IMR-90 (cell line): ENCODE results near the gene TSPAN32. TPM values are rescaled to one million over a fixed set of nuclear protein-coding genes. Genes with fewer than 3 reads are reported as not detected.

Experiments used
- ATAC-seq: fragments of 200-7000 bp; cut with Tn5 transposase; 2 replicates; pipeline ENCODE4 v1.9.1; 2020; ENCODE audit warnings: low read depth, mild to moderate bottlenecking, moderate library complexity
- BruUV-seq: library from RNA; stranded (reverse); fragments of 400-500 nt; replicated peaks from 2 replicates; lab custom pipeline; 2021; lab: Mats Ljungman, UMichigan
- CTCF ChIA-PET: fragments of 300-600 bp; formaldehyde crosslinking; extraction: SDS; loops from one replicate; lab custom pipeline; 2021; ENCODE audit warnings: antibody characterized with exemption; lab: Yijun Ruan, JAX
- POLR2A ChIA-PET: fragments of 300-600 bp; sonication (Branson Sonifier 250); formaldehyde crosslinking; loops from one replicate; lab custom pipeline; 2022; ENCODE audit warnings: antibody characterized with exemption; ENCODE audit not compliant: unreplicated experiment; lab: Charles Lee
- DNase-seq: peaks from one replicate; pipeline ENCODE4 v3.0.0; 2013
- H2AFZ ChIP-seq: replicated peaks from 2 replicates; pipeline ENCODE3; 2013; ENCODE audit warnings: low read length, mild to moderate bottlenecking; ENCODE audit not compliant: poor library complexity
- H2AK5ac ChIP-seq: 2 replicates; pipeline ENCODE4 v1.6.1; 2013; ENCODE audit warnings: low read depth, low read length, inconsistent platforms
- H2AK9ac ChIP-seq: replicated peaks from 2 replicates; pipeline ENCODE3; 2013; ENCODE audit warnings: mild to moderate bottlenecking, low read depth, low read length, moderate library complexity; ENCODE audit not compliant: poor library complexity
- H2BK120ac ChIP-seq: 2 replicates; pipeline ENCODE4 v1.6.1; 2013; ENCODE audit warnings: low read depth, low read length, inconsistent platforms
- H2BK15ac ChIP-seq: 3 replicates; pipeline ENCODE4 v1.6.1; 2013; ENCODE audit warnings: low read depth, low read length, inconsistent platforms
- H2BK20ac ChIP-seq: 2 replicates; pipeline ENCODE4 v1.6.1; 2013; ENCODE audit warnings: low read depth, mild to moderate bottlenecking, inconsistent platforms, low read length, moderate library complexity
- H2BK5ac ChIP-seq: 2 replicates; pipeline ENCODE4 v1.6.1; 2013; ENCODE audit warnings: mild to moderate bottlenecking, low read depth, low read length, inconsistent platforms; ENCODE audit not compliant: poor library complexity, severe bottlenecking
- H3K14ac ChIP-seq: replicated peaks from 2 replicates; pipeline ENCODE4 v1.6.1; 2013; ENCODE audit warnings: low read depth, low read length, inconsistent platforms
- H3K18ac ChIP-seq: 2 replicates; pipeline ENCODE4 v1.6.1; 2013; ENCODE audit warnings: low read depth, low read length, control low read depth
- H3K23ac ChIP-seq: 2 replicates; pipeline ENCODE4 v1.6.1; 2013; ENCODE audit warnings: low read depth, low read length, inconsistent platforms
- H3K27ac ChIP-seq: 2 replicates; pipeline ENCODE4 v1.5.1; 2013; ENCODE audit warnings: mild to moderate bottlenecking, control low read depth, low read length; ENCODE audit not compliant: insufficient read depth
- H3K27me3 ChIP-seq: 2 replicates; pipeline ENCODE4 v1.6.1; 2013; ENCODE audit warnings: low read length; ENCODE audit not compliant: control insufficient read depth, insufficient read depth
- H3K36me3 ChIP-seq: 2 replicates; pipeline ENCODE4 v1.6.1; 2013; ENCODE audit warnings: low read length, mixed read lengths; ENCODE audit not compliant: control insufficient read depth, insufficient read depth
- H3K4ac ChIP-seq: 2 replicates; pipeline ENCODE4 v1.6.1; 2013; ENCODE audit warnings: low read depth, low read length, inconsistent platforms
- H3K4me1 ChIP-seq: 2 replicates; pipeline ENCODE4 v1.6.1; 2013; ENCODE audit warnings: low read length, mixed read lengths; ENCODE audit not compliant: control insufficient read depth, insufficient read depth
- H3K4me2 ChIP-seq: 2 replicates; pipeline ENCODE4 v1.6.1; 2013; ENCODE audit warnings: low read depth, mild to moderate bottlenecking, control low read depth, low read length, moderate library complexity
- H3K4me3 ChIP-seq: 2 replicates; pipeline ENCODE4 v1.5.1; 2013; ENCODE audit warnings: low read depth, mild to moderate bottlenecking, control low read depth, low read length, moderate library complexity; ENCODE audit not compliant: insufficient read depth
- H3K56ac ChIP-seq: 2 replicates; pipeline ENCODE4 v1.6.1; 2013; ENCODE audit warnings: low read length, inconsistent platforms; ENCODE audit not compliant: insufficient read depth; ENCODE audit errors: extremely low read depth
- H3K79me1 ChIP-seq, 2 experiments: 2 replicates each; pipeline ENCODE4 v1.6.1; 2013; ENCODE audit warnings: low read length in 2 of 2, inconsistent platforms in 1 of 2, low read depth in 1 of 2
- H3K9ac ChIP-seq: 2 replicates; pipeline ENCODE4 v1.6.1; 2013; ENCODE audit warnings: low read depth, low read length, control low read depth
- H3K9me1 ChIP-seq: 2 replicates; pipeline ENCODE4 v1.6.1; 2013; ENCODE audit warnings: low read length, inconsistent platforms; ENCODE audit not compliant: insufficient read depth
- H3K9me3 ChIP-seq: 2 replicates; pipeline ENCODE4 v1.6.1; 2013; ENCODE audit warnings: low read length; ENCODE audit not compliant: control insufficient read depth, insufficient read depth
- H4K20me1 ChIP-seq: 2 replicates; pipeline ENCODE4 v1.6.1; 2013; ENCODE audit warnings: low read length, inconsistent platforms; ENCODE audit not compliant: insufficient read depth
- H4K5ac ChIP-seq: 2 replicates; pipeline ENCODE4 v1.6.1; 2013; ENCODE audit warnings: mild to moderate bottlenecking, low read depth, low read length, control low read depth
- H4K8ac ChIP-seq, 2 experiments: 2 replicates each; pipeline ENCODE4 v1.6.1; 2013; ENCODE audit warnings: low read depth in 2 of 2, low read length in 2 of 2, control low read depth in 1 of 2, inconsistent platforms in 1 of 2
- H4K91ac ChIP-seq: 2 replicates; pipeline ENCODE4 v1.6.1; 2013; ENCODE audit warnings: low read depth, low read length, inconsistent platforms; ENCODE audit not compliant: insufficient read depth
- CHD1 ChIP-seq: IDR thresholded peaks from 2 replicates; pipeline ENCODE4 v1.6.1; 2012; ENCODE audit warnings: low read depth, low read length, improper control_type of control experiment
- MAZ ChIP-seq: IDR thresholded peaks from 2 replicates; pipeline ENCODE4 v1.6.1; 2012; ENCODE audit warnings: low read depth, mild to moderate bottlenecking, low read length, improper control_type of control experiment, moderate library complexity, borderline replicate concordance
- NFE2L2 ChIP-seq: fragments of 150-350 bp; IDR thresholded peaks from 2 replicates; pipeline ENCODE4 v1.6.1; 2016; ENCODE audit warnings: low read depth, mild to moderate bottlenecking, low read length
- POLR2A ChIP-seq: IDR thresholded peaks from 2 replicates; pipeline ENCODE4 v1.6.1; 2012; ENCODE audit warnings: mild to moderate bottlenecking, low read depth, low read length
- RAD21 ChIP-seq: IDR thresholded peaks from 2 replicates; pipeline ENCODE4 v1.6.1; 2012; ENCODE audit warnings: low read length, improper control_type of control experiment
- WGBS, 2 experiments: methylation state at CpG; one replicate each; pipeline versions ENCODE4 v1.1.5 to v1.1.7; 2013; ENCODE audit warnings: missing lambda C conversion rate in 2 of 2; ENCODE audit not compliant: insufficient read length in 1 of 2; ENCODE audit errors: extremely low coverage in 2 of 2; 5-methylcytosine and 5-hydroxymethylcytosine counted together
- dilution Hi-C: fragments of 300-500 bp; cut with HindIII; formaldehyde crosslinking; loops from one replicate; pipeline ENCODE4 v1.14.3; 2018; ENCODE audit warnings: low sequenced_read_pairs; ENCODE audit not compliant: unreplicated experiment
- in situ Hi-C: fragments of 300-500 bp; cut with MboI; formaldehyde crosslinking; loops from 3 replicates; pipeline ENCODE4 v1.14.3; 2019; ENCODE audit warnings: low sequenced_read_pairs, inconsistent platforms, mixed read lengths
- intact Hi-C: fragments of 100-400 bp; cut with micrococcal nuclease; formaldehyde crosslinking; loops from 2 replicates; pipeline ENCODE4 v1.10.0; 2022
- polyA plus RNA-seq, 3 experiments: library from polyadenylated mRNA; depleted of rRNA; stranded (reverse); fragments of >200 nt; gene quantifications; 2 replicates each; pipeline ENCODE4 v1.2.3, GENCODE V29; 2012; ENCODE audit warnings: low replicate concordance in 1 of 3
- total RNA-seq: library from RNA; depleted of rRNA; stranded (reverse); fragments of >200 nt; gene quantifications from 2 replicates; pipeline ENCODE4 v1.2.3, GENCODE V29; 2012

Gene TSPAN32
- total and polyA plus RNA-seq, 2 of the 4 experiments (the other 2 are of a cell fraction), result 0.07 TPM; not detected in 1

DNA sequence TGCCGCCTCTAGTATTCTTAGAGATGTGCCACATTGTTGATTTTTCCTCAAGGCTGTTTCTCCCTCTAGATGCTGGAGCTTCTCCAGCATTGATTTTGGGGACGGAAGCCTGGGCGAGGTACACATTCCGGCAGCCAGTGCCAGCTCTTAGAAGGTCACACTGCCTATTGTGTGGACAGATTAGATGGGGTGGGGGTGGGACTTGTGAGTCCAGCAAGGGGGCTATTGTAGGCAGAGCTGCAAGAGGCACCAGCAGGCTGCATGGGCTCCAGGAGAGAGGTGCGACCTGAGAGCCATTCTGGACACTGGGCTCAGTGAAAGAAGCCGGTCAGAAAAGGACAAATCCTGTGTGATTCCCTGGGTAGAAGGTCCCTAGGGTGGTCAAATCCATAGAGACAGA, 12.5 kb upstream of the TSPAN32 start:
- Histone ChIP-seq H2AFZ (no peak overlapping the region), H4K20me1 (no peaks in the 10 kb centered on the region), H3K56ac (no peak overlapping the region), H4K8ac (no peak overlapping the region), H3K27me3 (peaks cover 42% of the 10 kb centered on the region), H3K27ac (no peak overlapping the region), H2BK20ac (no peak overlapping the region), H2BK15ac (no peak overlapping the region), H3K18ac (no peak overlapping the region), H3K79me1 (no peaks in the 10 kb centered on the region), H3K4me3 (no peak overlapping the region), H3K14ac (no peak overlapping the region), H3K9me1 (no peaks in the 10 kb centered on the region), H3K9me3 (no peaks in the 10 kb centered on the region), H3K4me2 (no peak overlapping the region), H3K36me3 (no peaks in the 10 kb centered on the region), H3K4me1 (no peaks in the 10 kb centered on the region), H2BK120ac (no peak overlapping the region), H3K4ac (no peak overlapping the region), H2AK5ac (no peak overlapping the region), H2AK9ac (no peak overlapping the region), H3K9ac (no peak overlapping the region), H2BK5ac (no peak overlapping the region), H4K91ac (no peak overlapping the region), H3K23ac (no peak overlapping the region), H4K5ac (no peak overlapping the region)
- DNase-seq (no peak), ATAC-seq (no peak)
- dilution Hi-C loops, result no loop called here
- ChIA-PET CTCF (no interaction called here), POLR2A (no interaction called here)
- in situ Hi-C loops, result no loop called here
- 85% methylated on average over 2 of the region's 6 CpGs; no CpG with 5 or more reads in 1 of the 2 experiments for WGBS, 2 experiments
- intact Hi-C loops, result no loop called here
- no TSS peak for BruUV-seq
- no peak for TF ChIP-seq CHD1
- TF ChIP-seq RAD21, result no peak
- TF ChIP-seq NFE2L2, result no peak
- no peak for TF ChIP-seq POLR2A
- TF ChIP-seq MAZ, result no peak
